Body of pancreas (tissue), 4 donors: ENCODE data around the gene ZC3H12C.

ENCODE experiments used
- CTCF ChIP-seq, 7 experiments: fragments of 450-650 bp in 4 of 7; fragments of 200-600 bp in 3 of 7; sonication (generic) in 3 of 7; IDR thresholded peaks; one replicate each; pipeline ENCODE4 v1.5.1; 2016 to 2019; ENCODE audit warnings: antibody characterized with exemption in 7 of 7
- POLR2A ChIP-seq, 3 donors: fragments of 450-650 bp; IDR thresholded peaks; one replicate each; pipeline ENCODE4 v1.6.1; 2016; ENCODE audit warnings: antibody characterized with exemption in 3 of 3, mild to moderate bottlenecking in 2 of 3

GRCh38 chr11:110046775-110047380 lies 46.3 kb upstream of the ZC3H12C start:
- TF ChIP-seq POLR2A (IDR thresholded peaks at IDR 0.05) (no peak), CTCF (IDR thresholded peaks at IDR 0.05) (no peak)
